HG03460 (cell line): Measurements from ENCODE around the gene ZNF710.
"Not testable (repeated sequence)": the region's sequence is repeated elsewhere in the genome, so short reads cannot be mapped to it uniquely, and the experiment has no call there.

Source experiments
- ATAC-seq: cut with Tn5 transposase; IDR thresholded peaks from one replicate; pipeline ENCODE4 v1.9.1; 2021; ENCODE audit not compliant: unreplicated experiment

Gene ZNF710

DNA sequence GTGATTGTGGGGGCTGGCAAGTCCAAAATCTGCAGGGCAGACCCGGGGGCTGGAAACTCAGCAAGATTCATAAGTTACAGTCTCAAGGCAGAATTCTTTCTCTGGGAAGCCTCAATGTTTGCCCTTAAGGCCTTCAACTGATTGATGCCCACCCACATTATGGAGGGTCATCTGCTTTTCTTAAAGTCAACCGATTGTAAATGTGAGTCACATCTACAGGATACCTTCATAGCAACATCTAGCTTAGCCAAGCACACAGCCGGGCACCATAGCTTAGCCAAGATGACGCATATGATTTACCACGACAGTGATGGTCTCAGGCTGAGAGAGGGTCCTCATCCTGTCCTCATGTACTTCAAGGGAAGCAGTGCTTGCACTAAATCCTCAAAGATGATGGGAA, 57.7 kb downstream of the ZNF710 start:
- no peak for ATAC-seq

DNA sequence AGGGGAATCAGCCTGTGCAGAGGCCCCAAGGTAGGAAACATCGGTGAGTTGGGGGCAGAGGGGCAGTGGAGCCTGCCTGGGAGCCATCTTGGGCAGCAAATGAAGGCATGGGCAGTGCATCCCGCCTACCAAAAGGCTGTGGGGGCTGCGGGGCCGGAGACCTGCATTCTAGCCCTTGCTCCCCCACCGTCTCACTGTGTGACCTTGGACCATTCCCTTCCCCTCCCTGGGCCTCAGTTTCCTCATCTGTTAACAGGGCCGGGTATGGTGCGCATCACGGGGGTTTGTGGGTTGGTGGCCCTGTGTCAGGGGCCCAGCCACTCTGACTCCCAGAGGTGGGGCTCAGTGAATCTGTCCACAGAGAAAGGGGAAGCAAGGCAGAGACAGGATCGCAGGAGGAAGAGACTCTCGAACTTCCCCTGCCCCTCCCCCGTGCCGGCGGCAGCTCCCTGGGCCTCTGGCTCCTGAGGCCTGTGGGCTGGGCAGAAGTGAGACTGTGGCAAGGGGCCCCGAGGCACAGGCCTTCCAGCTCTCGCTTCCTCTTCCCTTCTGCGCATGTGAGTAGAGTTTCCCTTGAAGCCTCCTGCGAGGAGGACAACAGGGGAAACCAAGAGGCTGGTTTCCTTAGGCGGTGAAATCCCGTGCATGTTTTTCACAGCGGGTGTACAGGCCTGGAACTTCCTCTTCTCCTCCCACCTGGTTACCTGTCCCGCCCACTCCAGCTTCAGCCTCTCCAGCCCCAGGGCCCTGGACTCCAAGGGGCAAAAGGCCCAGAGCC, 58.3 kb downstream of the ZNF710 start:
- ATAC-seq, result peak; percentile 84

DNA sequence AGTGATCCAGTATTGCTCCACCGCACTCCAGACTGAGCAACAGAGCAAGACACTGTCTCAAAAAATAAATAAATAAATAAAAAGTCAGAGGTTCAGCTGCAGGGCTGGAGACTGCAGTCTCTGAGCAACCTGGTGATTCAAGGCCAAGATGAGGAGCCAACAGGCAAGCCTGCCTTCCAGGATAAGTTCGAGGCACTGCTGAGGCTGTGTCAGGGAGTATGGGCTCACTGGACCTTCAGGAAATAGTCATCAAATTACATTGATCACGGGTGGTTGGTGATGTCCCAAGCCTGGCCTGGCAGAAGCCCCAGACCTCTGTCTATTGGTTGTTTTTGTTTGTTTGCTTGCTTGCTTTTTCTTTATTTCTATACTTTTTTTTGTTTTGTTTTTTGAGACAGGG, 59.7 kb downstream of the ZNF710 start:
- no peak for ATAC-seq

DNA sequence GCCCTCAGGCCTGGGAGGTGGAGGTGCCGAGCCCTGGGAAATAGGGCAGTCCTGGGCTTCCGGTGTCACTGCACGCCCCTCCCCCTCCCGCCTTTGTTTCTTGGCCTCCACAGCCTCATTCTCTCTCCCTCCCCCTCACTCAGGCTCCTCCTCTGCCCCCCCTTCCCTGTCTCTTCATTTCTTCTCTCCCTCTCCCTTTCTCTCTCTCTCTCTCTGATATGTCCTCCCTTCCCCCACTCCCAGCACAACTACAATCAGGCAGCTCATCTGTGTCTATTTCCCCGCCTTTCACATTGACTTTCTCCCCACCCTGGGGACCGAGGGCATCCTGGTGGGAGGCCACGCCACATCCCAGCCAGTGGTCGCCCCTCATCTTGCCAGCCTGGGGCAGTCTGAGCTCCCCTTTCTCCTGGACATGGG, 60.9 kb downstream of the ZNF710 start:
- ATAC-seq, result no peak

DNA sequence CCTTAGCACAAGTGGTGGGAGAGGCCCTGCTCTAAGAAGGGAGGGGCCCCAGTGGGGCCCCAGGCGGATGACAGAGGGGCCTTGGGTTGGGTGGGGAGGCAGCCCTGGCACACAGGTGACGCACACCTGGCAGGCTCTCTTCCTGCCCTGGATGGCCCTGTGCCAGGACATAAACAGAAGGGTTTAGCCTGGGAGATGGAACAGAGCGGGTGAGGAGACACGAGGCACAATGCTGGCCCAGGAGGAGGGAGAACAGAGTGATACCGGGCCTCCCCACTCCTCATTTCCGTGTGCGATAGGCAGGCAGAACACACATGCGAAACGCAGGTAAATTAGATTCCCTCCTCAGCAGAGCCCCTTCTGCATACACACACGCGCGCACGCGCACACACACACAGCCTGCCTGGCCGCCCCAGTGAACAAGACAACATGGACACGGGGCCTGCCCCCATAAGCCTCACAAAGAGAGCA, 61.4 kb downstream of the ZNF710 start:
- no peak for ATAC-seq

DNA sequence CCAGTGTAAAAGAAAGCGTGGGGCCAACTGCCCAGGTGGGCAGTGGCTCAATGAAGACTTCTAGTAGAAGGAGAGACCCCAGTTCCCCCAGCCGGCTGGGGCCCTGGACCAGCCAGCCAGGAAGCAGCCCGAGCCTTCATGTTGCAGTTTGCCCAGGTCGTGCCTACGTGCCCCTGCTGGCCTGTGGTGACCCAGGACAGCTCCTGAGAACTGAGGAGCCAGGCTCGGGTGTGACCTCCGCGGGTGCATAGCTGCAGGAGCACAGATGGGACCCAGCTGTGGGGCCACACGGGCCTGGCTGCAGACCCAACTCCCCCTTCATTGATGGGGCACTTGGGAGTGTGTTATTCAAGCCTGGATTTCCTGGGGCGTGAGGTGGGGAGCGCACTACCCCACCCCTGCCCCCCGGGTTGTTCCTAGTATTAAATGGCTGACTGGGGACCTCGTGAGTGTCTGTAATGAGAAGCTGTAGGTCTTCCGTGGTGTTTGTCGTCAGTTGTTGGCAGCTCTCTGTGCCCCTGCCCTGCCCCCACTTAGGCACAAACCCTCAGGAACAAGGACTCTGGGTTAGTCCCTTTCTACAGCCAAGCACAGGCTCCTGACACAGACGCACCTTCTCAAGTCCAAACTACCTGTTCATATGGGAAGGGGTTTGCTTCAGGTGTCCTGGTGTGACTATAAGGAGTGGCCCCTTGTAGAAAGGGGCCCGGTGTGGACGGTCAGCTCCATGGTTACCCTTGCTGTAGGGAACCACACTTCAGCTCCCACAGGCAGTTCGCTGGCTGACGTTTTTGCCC, 62.0 kb downstream of the ZNF710 start:
- no peak for ATAC-seq

DNA sequence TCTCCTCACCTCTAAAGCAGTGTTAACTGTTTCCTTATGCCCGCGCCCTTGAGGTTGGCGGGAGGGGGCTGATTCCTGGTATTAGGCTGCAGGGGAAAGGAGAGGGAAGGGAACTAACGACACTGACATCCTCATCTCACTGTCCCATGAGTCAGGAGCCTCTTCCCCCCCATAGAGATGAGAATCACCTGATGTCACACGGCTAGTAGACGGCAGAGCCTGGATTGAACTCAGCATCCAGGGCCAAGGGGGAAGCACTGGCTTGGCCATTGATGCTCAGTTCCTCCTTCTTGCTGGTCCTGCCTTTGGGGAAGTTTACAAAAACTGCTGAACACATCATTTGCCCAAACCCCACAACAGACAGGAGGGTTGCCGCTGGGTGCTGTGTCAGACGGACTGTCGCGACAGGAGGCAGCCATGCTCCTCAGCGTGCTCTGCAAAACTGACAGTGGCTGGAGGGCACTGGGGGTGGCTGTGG, 62.7 kb downstream of the ZNF710 start:
- no peak for ATAC-seq

DNA sequence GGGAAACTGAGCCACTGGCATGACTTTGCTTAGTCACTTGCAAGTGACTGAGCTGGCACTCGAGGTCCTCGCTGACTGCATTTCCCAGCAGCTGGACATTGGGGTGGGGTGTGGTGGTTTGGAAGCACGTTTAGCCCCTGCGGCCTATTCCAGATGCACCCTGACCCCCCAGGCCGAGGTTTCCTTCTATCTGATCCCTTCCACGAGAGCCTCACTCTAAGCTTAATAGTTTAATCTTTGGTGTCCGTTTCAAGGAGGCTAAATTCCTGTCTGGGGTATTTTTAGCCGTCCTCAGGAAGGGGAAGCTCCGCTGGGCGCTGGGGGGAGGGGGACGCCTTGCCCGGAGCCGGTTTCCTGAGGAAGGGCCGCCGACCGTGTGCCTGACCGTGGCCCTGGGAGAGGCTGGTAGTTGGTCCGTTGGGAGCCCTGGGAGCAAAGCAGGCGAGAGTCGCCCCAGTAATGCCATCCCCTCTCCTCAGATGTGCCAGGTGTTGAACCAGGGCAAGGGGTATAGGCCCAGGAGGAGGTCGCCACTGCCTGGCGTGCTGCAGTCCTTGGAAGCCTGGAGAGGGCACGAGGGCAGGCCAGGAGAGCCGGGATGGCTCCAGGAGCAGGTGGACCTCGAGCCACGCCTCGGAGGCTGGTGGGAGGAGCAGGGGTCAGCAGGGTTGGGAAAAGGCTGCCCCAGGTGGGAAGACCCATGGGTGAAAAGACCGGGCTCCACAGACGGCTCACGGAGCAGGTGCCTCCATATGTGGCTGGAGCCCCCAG, 64.0 kb downstream of the ZNF710 start:
- no peak for ATAC-seq

DNA sequence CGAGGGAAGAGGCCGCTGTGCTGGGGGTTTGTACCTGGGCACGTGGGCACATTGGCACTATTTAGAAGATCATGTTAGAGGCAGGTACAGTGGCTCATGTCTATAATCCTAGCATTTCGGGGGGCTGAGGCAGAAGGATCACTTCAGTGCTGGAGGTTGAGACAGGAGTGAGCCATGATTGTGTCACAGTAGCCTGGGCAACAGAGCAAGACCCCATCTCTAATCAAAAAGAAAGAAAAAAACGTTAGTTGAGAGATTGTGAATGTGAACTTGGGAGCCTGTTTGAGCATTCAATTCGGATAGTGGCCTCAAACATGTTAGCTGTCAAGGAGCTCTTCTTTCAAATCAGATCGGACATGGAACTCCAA, 64.5 kb downstream of the ZNF710 start:
- ATAC-seq, result no peak

DNA sequence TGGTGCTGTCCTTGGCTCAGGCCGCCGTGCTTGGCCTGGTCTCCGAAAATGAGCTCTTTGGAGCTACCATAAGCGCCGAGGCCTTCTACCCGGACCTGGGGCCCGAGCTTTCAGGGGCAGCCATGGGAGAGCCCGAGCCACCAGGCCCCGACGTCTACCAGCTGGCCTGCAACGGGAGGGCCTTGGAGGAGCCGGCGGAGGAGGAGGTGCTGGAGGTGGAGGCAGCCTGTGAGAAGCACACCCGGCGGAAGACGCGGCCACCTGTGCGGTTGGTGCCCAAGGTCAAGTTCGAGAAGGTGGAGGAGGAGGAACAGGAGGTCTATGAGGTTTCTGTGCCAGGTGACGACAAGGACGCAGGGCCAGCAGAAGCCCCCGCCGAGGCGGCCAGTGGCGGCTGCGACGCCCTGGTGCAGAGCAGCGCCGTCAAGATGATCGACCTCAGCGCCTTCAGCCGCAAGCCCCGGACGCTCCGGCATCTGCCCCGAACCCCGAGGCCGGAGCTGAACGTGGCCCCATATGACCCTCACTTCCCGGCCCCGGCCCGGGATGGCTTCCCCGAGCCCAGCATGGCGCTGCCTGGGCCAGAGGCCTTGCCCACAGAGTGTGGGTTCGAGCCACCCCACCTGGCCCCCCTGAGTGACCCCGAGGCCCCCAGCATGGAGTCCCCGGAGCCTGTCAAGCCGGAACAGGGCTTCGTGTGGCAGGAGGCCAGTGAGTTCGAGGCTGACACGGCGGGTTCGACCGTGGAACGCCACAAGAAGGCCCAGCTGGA, 66.2 kb downstream of the ZNF710 start:
- ATAC-seq, result no peak

DNA sequence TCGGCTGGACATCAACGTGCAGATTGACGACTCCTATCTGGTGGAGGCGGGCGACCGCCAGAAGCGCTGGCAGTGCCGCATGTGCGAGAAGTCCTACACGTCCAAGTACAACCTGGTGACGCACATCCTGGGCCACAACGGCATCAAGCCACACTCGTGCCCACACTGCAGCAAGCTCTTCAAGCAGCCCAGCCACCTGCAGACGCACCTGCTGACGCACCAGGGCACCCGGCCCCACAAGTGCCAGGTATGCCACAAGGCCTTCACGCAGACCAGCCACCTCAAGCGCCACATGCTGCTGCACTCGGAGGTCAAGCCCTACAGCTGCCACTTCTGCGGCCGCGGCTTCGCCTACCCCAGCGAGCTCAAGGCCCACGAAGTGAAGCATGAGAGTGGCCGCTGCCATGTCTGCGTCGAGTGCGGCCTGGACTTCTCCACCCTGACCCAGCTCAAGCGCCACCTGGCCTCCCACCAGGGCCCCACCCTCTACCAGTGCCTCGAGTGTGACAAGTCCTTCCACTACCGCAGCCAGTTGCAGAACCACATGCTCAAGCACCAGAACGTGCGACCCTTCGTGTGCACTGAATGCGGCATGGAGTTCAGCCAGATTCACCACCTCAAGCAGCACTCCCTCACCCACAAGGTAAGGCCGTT, 67.0 kb downstream of the ZNF710 start:
- ATAC-seq, result no peak

DNA sequence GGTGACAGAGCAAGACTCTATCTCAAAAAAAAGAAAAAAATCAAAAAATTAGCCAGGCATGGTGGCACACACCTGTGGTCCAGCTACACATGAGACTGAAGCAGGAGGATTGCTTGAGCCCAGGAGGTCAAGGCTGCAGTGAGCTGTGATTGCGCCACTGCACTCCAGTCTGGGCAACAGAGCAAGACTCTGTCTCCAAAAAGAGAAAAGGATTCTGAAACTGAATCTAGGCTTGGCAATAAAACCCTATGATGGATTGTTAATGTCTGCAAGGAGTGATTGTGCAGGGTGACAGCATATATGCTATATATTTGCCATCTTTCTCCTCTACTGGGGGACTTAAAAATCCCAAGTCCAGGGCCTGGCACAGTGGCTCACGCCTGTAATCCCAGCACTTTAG, 69.5 kb downstream of the ZNF710 start:
- not testable (repeated sequence) for ATAC-seq

DNA sequence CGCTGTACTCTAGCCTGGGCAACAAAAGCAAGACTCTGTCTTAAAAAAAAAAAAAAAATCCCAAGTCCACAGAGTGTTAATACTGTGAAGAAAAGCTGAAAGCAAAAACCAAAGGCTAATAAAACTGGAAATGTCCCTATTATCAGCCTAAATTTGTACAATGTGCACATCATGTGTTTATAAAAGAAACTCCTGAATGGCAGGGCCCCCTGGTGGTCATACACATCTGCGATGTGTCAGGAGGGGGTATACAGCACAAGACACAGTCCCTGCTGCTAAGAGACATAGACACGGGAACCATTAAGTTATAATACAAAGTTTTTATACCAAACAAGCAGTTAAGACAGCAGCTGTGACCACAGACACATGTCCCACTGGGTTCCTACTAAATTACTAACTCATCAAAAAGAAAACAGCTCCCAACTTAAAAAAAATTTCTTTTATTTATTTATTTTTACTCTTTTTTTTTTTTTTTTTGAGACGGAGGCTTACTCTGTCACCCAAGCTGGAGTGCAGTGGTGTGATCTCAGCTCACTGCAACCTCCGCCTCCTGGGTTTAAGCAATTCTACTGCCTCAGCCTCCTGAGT, 70.2 kb downstream of the ZNF710 start:
- peak; percentile 68 for ATAC-seq

DNA sequence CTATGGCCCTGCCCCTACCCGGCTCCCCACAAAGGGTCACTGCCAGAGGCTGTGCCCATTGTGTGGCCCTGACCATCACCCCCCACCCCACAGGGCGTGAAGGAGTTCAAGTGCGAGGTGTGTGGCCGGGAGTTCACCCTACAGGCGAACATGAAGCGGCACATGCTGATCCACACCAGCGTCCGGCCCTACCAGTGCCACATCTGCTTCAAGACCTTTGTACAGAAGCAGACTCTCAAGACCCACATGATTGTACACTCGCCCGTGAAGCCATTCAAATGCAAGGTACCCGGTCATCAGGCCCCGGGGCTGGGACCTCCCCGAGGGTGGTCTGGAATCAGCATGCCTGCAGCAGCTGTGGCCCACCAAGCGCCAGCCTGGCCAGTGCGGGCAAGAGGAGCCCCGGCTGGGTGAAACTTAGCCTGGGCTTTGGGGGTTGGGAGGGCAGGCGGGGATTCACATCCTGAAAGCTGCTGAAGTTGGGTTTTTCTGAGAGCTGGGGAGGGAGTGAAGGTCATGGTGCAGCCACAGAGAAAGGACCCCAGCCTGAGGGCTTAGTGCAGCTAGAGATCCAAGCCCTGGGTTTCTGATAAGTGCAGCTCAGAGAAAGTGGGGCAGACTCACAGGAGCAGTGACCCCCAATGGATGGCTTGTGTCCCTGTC, 72.0 kb downstream of the ZNF710 start:
- no peak for ATAC-seq

DNA sequence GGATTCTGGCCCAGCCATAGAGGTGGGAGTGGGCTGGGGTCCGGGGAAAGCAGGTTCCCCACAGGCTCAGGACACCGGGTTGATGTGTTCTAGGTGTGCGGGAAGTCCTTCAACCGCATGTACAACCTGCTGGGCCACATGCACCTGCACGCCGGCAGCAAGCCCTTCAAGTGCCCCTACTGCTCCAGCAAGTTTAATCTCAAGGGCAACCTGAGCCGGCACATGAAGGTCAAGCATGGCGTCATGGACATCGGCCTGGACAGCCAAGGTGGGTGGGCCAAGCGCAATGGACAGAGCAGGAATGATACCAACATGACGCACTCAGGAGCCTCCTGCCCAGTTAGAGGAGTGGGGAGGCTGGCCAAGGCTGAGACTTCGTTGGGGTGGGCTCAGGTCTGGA, 72.9 kb downstream of the ZNF710 start:
- no peak for ATAC-seq

DNA sequence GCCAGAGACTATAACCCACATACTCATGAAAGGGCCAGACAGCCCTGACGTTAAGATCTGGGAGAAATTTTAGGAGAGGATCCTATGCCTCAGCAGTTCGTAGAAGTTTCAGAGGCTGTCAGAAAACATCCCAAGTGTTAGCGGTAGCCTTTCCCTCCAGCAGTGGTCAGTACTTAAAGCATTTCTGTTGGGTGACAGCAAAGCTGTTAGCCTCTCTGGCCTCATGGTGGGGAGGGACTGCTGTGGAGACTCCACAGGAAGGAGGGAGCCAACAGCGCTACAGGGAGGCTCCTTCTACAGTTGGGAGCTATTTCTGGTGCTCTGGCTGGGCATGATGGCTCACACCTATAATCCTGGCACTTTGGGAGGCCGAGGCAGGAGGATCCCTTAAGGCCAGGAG, 73.8 kb downstream of the ZNF710 start:
- ATAC-seq, result no peak

DNA sequence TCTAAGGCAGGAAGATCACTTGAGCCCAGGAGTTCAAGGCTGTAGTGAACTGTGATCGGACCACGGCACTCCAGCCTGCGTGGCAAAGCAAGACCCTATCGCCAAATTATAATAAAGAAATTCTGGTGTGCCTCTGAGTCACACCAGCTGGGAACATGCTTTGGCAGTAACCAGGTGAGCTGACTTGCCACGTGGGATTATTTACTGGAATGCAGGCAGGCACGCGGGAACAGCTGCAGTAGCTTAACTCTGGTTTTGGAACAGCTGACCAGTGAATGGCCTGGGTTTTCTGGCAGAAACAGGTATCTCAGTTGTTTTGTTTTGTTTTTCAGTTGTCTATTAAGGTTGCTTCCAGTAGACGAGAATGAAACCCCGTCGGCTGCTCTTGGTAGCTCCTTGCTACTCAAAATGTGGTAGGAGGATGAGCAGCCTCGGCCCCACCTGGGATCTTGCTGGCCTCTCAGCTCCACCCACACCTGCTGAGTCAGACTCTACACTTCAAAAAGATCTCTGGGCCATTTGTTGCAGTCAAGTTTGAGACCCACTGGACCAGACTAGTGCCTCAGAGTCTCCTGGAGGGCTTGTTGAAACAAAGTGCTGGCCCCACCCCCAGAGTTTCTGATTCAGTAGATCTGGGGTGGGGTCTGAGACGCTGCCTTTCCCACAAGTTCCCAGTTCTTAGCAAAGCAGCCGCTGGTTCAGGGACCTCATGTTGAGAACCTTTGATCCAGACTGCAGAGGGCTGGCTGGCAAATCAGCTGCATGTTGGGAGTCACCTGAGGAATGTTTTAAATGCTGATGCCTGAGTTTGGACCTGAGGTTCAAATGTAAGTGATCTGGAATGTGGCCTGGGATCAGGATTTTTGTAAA, 74.5 kb downstream of the ZNF710 start:
- ATAC-seq, result no peak

DNA sequence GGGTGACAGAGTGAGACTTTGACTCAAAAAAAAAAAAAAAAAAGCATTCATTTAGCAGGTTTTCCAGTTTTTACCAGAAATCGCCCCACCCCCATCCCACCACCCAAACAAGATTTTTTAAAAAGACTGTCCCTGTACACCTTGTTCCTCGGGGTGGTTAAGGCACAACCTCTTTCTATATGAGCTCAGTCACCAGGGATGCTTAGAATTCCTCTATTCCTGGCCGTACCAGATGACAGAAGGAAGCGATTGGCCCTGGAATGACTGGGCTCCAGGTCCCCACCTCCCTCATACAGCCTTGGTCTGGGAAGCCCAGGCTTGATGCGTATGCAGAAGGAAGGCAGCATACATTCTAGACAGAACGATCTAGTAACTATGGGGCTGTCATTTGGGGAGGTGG, 75.6 kb downstream of the ZNF710 start:
- ATAC-seq, result no peak
